Effector CD8-positive, alpha-beta T cell (primary cell): ENCODE data around the gene SVIL.
"Not testable (repeated sequence)": the region's sequence is repeated elsewhere in the genome, so short reads cannot be mapped to it uniquely, and the experiment has no call there.

Experiments used
- DNase-seq: peaks from one replicate; lab custom pipeline; 2025; lab: John Stamatoyannopoulos, UW

Gene SVIL

DNA sequence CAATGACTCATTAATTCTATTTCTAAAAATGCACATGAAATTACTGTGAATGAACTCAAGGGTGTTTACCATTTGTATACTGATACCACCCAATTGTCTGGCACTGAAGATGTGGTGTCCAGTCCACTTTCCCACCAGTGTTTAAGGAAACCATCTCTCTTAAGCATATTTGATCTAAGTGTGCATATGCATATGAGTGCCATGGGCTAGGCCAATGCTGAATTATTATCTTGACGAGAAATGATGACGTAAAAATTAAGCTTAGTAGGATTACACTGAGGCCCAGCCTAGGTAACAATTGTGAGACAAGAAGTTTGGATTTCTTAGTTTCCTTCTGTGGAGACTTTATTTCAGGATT lies 59.7 kb downstream of the SVIL start:
- DNase-seq = no peak

DNA sequence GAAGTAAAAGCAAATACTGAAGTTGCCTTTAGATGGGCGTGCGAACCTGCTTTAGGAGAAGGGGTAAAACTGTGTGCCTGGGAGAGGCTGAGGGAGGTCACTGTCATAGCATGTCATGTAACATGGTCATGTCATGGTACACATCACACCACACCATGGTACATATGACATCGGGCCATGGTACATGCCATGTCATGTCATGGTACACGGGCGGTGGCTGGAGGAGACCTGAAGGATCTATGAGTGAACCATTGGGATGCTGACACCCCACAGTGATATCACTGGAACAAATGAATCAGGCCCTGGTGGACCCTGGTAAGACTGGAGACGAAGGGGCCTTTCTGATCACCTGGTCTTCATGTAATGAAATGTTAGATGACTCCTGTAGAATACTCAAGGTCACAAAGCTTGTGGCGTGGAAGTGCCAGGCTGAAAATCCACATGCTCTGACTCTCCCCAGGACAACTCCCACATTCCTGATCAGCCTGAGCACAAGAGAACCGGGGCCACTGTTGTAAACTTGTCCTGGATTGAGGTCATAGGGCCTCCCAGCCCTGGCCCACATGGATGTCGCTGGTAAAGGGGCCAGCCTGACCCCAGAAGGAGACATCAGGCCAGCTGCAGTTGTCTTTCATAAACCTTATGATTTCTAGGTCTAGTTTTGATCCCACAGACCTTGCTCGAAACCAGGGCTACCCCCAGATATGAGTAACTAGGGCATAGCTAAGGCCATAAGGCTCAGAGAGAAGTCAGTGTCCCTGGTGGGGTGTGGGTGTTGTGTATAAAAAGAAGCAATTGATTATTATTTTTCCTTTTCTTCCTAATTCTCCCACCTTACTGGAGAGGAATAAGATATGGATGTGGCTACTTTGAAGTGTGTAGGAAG lies 60.3 kb downstream of the SVIL start:
- not testable (repeated sequence) for DNase-seq

- DNase-seq = not testable (repeated sequence)
These were observed 64.5 kb downstream of the SVIL start for GRCh38 chr10:29570248-29570647.

DNA sequence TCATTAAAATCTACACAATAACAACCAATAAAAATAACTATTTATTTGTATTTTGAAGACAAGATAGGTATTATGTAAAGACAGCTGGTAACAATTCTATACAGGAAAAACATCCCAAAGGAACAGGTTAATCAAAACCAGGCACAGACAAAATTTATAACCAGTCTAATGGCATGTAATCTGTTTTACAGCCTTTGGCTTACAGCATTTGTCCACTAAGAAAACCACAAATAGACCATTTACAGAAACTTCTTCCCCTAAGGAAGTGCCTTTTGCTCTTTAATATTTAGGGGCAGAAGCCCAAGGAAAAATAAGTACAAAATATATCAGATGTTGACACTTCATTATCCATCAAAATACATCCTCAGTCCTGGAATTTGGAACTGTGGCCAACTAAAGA lies 65.0 kb downstream of the SVIL start:
- DNase-seq = no peak

DNA sequence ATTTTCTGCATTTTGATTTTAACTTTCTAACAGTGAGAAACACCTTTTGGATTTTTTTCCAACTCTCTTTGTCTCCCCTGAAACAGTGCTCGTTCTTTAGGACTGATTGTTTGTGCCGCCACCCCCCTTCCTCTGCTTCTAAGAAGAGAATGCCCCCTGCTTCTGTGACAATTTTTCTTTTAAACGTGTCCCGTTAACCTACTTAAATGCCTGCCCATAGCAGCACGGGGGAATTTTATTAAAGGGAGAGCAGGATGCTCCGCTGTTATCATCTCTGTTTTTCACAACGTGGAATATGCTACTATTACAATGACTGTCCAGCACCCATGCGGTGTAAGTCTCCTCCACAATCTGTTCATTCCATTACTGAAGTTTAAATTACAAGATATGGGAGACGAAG lies 67.8 kb downstream of the SVIL start:
- DNase-seq = no peak

- not testable (repeated sequence) for DNase-seq
These were observed 68.6 kb downstream of the SVIL start for GRCh38 chr10:29566209-29566608.

- no peak for DNase-seq
These were observed 71.2 kb downstream of the SVIL start for GRCh38 chr10:29563420-29564035.

- not testable (repeated sequence) for DNase-seq
These were observed 71.8 kb downstream of the SVIL start for GRCh38 chr10:29563006-29563405.

GRCh38 chr10:29559996-29560395 lies 74.8 kb downstream of the SVIL start:
- no peak for DNase-seq

DNA sequence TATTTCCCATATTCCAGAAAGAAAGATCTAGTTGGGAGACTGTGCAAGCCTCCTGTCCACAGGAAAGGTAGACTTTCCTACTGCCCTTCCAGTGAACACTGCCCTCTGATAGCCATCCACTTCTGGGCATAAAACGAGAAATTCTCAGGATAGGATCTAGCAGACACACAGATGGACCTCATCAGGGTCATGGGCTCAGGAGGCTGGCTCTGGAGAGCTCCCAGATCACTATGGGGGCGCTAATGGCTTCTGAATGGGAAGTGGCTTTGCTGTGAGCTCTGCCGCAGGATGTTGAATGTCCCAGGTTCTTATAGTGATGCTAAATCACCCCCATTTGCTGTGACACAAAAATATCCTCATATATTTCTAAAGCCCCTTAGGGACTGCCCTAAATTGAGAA lies 77.1 kb downstream of the SVIL start:
- no peak for DNase-seq

- no peak for DNase-seq
These were observed 78.9 kb downstream of the SVIL start for GRCh38 chr10:29555746-29556481.

- no peak for DNase-seq
These were observed 79.6 kb downstream of the SVIL start for GRCh38 chr10:29555091-29555745.

DNA sequence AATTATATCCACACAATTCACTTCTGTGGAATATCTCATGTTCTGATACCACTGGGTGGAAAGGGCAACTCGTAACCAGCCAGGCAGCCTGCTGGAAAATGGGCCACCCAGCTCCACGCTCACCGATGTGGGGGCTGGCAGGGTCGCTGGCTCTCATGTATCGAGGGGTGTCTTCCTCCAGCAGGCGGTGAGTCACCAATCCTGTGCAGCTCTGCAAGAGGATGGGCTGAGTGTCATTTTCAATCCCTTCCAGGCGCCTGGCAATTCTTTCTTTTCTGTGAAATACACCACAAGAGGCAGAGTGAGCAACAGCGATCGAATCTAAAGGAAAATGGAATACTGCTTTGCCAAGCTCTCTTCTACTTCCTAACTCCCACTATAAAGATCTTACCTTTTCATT lies 80.1 kb downstream of the SVIL start:
- DNase-seq = no peak

DNA sequence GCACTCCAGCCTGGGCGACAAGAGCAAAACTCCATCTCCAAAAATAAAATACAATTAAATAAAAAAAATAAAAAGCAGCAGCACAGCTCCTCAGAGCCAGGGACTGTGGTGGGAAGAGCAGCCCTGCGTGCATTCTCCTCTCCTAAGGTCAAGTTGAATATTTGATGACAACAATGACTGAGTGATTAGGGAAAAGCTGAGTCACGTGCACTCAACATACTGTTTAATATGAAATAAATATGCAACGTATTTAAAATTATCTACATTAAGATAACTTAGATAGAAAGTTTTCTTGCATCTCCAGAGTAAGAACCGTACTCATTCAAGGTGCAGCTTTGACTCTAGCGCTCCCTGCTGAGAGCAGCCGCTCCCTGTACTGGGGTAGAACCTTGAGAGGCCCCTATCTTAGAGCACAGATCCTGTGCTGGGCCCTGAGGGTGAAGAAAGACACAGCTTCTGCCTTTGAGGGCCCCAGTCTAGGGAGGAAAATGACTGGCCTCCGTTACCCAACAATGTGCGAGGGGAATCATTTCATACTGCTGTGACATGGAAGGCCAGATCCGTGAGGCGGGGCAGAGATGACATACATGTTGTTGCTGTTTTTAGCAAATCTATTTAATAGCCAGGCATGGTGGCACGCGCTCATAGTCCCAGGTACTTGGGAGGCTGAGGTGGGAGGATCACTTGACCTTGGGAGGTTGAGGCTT lies 81.1 kb downstream of the SVIL start:
- no peak for DNase-seq

GRCh38 chr10:29553116-29553515 lies 81.7 kb downstream of the SVIL start:
- DNase-seq = not testable (repeated sequence)

DNA sequence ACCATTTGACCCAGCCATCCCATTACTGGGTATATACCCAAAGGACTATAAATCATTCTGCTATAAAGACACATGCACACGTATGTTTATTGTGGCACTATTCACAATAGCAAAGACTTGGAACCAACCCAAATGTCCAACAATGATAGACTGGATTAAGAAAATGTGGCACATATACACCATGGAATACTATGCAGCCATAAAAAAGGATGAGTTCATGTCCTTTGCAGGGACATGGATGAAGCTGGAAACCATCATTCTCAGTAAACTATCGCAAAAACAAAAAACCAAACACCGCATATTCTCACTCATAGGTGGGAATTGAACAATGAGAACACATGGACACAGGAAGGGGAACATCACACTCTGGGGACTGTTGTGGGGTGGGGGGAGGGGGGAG lies 85.3 kb downstream of the SVIL start:
- not testable (repeated sequence) for DNase-seq

DNA sequence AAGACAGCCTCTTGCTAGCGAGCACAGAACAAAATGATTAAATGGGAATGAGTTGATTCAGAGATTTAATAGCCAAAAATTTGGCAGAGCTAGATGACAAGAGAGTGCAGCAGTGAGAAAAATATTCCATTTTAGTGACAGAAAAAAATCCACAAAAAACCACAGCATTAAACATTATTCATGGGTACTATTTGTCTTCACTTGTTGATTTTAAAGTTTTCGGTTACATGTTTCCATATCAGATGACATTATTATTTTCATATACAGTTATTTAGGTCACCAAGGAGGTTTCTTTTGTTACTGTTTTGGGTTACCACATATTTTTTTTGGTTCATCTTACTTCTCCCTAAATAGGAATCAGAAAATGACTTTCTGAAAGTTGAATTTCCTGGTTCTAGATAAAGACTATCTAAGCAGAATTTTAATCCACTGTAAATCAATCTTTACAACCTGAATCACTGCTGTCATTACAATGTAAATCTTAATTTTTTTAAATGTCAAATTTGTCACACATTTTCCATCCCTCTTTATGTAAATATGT lies 87.9 kb downstream of the SVIL start:
- DNase-seq = no peak

DNA sequence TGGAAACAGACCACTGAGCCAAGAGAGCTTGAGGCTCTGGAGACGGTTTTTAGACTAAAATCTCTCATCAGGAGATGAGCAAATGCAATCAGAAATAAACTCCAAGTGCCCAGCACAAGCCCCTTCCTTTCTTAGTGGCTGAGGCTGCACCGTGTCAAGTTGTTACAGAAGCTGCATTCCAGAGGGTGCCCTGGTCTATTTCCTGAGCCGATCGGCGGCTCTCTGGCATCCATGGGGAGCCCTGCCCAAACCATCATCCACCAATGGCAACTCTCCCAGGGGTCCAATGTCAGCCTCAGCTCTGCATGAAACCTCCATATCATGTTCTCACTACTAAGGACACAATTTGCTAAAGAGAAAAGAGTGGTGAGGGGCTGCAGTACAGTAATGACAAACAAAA lies 89.6 kb downstream of the SVIL start:
- no peak for DNase-seq

GRCh38 chr10:29543715-29544114 lies 91.1 kb downstream of the SVIL start:
- DNase-seq = no peak

GRCh38 chr10:29542723-29543122 lies 92.0 kb downstream of the SVIL start:
- DNase-seq = no peak
